DMS79 treated with DMSO at 0.1 percent for 48 hours (cell line): ENCODE results near the gene CCDC33.

Experiments
- DNase-seq: peaks from one replicate; lab custom pipeline; 2025; lab: John Stamatoyannopoulos, UW

Gene CCDC33

GRCh38 chr15:74258456-74259291 is 22.5 kb downstream of the CCDC33 start:
- no peak for DNase-seq

- peak; percentile 48 for DNase-seq
Observed at GRCh38 chr15:74259292-74259648, 23.1 kb downstream of the CCDC33 start.

GRCh38 chr15:74259821-74260607 is 23.9 kb downstream of the CCDC33 start:
- DNase-seq: no peak

- DNase-seq: no peak
Observed at GRCh38 chr15:74261041-74261440, 24.9 kb downstream of the CCDC33 start.

- DNase-seq: no peak
Observed at GRCh38 chr15:74261685-74262084, 25.6 kb downstream of the CCDC33 start.

- DNase-seq: no peak
Observed at GRCh38 chr15:74262151-74262550, 26.0 kb downstream of the CCDC33 start.

GRCh38 chr15:74262625-74263024 is 26.5 kb downstream of the CCDC33 start:
- peak; percentile 85 for DNase-seq

- peak; percentile 23 for DNase-seq
Observed at GRCh38 chr15:74263466-74263865, 27.3 kb downstream of the CCDC33 start.

GRCh38 chr15:74264081-74264501 is 28.0 kb downstream of the CCDC33 start:
- DNase-seq: peak; percentile 63

GRCh38 chr15:74265046-74265639 is 29.0 kb downstream of the CCDC33 start:
- no peak for DNase-seq

- no peak for DNase-seq
Observed at GRCh38 chr15:74268020-74268419, 31.9 kb downstream of the CCDC33 start.

GRCh38 chr15:74269362-74270035 is 33.4 kb downstream of the CCDC33 start:
- no peak for DNase-seq

GRCh38 chr15:74270155-74270554 is 34.0 kb downstream of the CCDC33 start:
- no peak for DNase-seq

- no peak for DNase-seq
Observed at GRCh38 chr15:74270854-74271520, 34.9 kb downstream of the CCDC33 start.

GRCh38 chr15:74272812-74273211 is 36.7 kb downstream of the CCDC33 start:
- DNase-seq: no peak

GRCh38 chr15:74274470-74275038 is 38.4 kb downstream of the CCDC33 start:
- DNase-seq: no peak

- DNase-seq: no peak
Observed at GRCh38 chr15:74275957-74276356, 39.8 kb downstream of the CCDC33 start.

GRCh38 chr15:74276560-74276959 is 40.4 kb downstream of the CCDC33 start:
- DNase-seq: no peak

- DNase-seq: no peak
Observed at GRCh38 chr15:74277242-74277810, 41.2 kb downstream of the CCDC33 start.

- DNase-seq: no peak
Observed at GRCh38 chr15:74278207-74278606, 42.1 kb downstream of the CCDC33 start.
